Stimulated activated CD8-positive, alpha-beta memory T cell treated with anti-CD3 and anti-CD28 coated beads, Interleukin-7, amount 100 ng/mL, for 1 hour (primary cell): Measurements from ENCODE around the gene RASGRP1.

Experiments
- DNase-seq, 2 donors: peaks; one replicate each; pipeline ENCODE4 v3.0.0-alpha.2; 2020; ENCODE audit warnings: low read depth in 2 of 2

RASGRP1 gene

GRCh38 chr15:38565287-38565670 lies 665 bp upstream of the RASGRP1 start:
- no peak for DNase-seq

GRCh38 chr15:38563723-38564519 lies 693 bp downstream of the RASGRP1 start:
- peak; percentile 76 to 80 for DNase-seq

GRCh38 chr15:38562278-38562677 lies 2.3 kb downstream of the RASGRP1 start:
- no peak for DNase-seq

- no peak for DNase-seq
Observed at GRCh38 chr15:38560456-38560926, 4.1 kb downstream of the RASGRP1 start.

- no peak for DNase-seq
Observed at GRCh38 chr15:38559636-38560307, 4.8 kb downstream of the RASGRP1 start.

- no peak for DNase-seq
Observed at GRCh38 chr15:38559131-38559530, 5.5 kb downstream of the RASGRP1 start.

GRCh38 chr15:38558372-38559059 lies 6.1 kb downstream of the RASGRP1 start:
- DNase-seq, result no peak

GRCh38 chr15:38557921-38558320 lies 6.7 kb downstream of the RASGRP1 start:
- DNase-seq, result no peak

- DNase-seq, result no peak
Observed at GRCh38 chr15:38555686-38556334, 8.8 kb downstream of the RASGRP1 start.

GRCh38 chr15:38554354-38554753 lies 10.3 kb downstream of the RASGRP1 start:
- no peak for DNase-seq

GRCh38 chr15:38553071-38553470 lies 11.5 kb downstream of the RASGRP1 start:
- no peak for DNase-seq

- no peak for DNase-seq
Observed at GRCh38 chr15:38551720-38552648, 12.6 kb downstream of the RASGRP1 start.

- no peak for DNase-seq
Observed at GRCh38 chr15:38549222-38549621, 15.4 kb downstream of the RASGRP1 start.

GRCh38 chr15:38547255-38547997 lies 17.2 kb downstream of the RASGRP1 start:
- DNase-seq, result no peak

- DNase-seq, result no peak
Observed at GRCh38 chr15:38545179-38545578, 19.4 kb downstream of the RASGRP1 start.

- DNase-seq, result no peak
Observed at GRCh38 chr15:38541026-38541425, 23.6 kb downstream of the RASGRP1 start.

- DNase-seq, result no peak
Observed at GRCh38 chr15:38540510-38540909, 24.1 kb downstream of the RASGRP1 start.

- no peak for DNase-seq
Observed at GRCh38 chr15:38539008-38539343, 25.6 kb downstream of the RASGRP1 start.

- DNase-seq, result no peak
Observed at GRCh38 chr15:38538328-38539007, 26.1 kb downstream of the RASGRP1 start.

- no peak for DNase-seq
Observed at GRCh38 chr15:38536201-38536676, 28.4 kb downstream of the RASGRP1 start.
